ENCODE measurements around the gene CPB1. TPM values are rescaled to one million over a fixed set of nuclear protein-coding genes. Genes with fewer than 3 reads are reported as not detected.

The CPB1 gene
- total and polyA plus RNA-seq, 2 of the 8 experiments (the other 6 are each of a cell fraction or from before 2014, with no cell fraction given), result not detected

DNA sequence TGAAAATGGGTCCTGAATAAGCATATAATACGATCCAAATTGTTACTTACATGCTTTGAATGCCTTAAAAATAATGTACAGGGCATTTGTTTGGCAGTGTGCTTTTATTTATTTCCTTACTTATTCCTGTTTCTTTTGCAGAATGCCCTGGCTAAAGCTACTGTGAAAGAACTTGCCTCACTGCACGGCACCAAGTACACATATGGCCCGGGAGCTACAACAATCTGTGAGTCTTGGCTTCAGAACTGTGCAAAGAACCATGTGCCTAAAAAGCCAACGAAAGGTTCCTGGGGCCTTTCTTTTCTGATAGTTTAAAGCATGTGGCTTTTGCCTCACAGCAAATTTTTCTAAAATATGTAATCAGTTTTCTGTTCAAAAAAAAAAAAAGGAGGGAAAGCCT, 29.7 kb downstream of the CPB1 start (continued):
- TF ChIP-seq CHD7 (IDR thresholded peaks at IDR 0.05; ENCODE audit: insufficient replicate concordance, low read length), result no peak
- no peak for TF ChIP-seq ASH2L (IDR thresholded peaks at IDR 0.05; ENCODE audit: low read length)
- TF ChIP-seq CTBP2 (IDR thresholded peaks at IDR 0.05; ENCODE audit: borderline replicate concordance, insufficient read depth, insufficient read length, low read length), result no peak
- TF ChIP-seq EGR1 (IDR thresholded peaks at IDR 0.05; ENCODE audit: borderline replicate concordance, low read depth, low read length), result no peak
- TF ChIP-seq E2F6 (IDR thresholded peaks at IDR 0.05), result no peak
- TF ChIP-seq TCF12 (IDR thresholded peaks at IDR 0.05; ENCODE audit: low read depth, low read length), result no peak
